Measurements from ENCODE around the gene CYP11A1. TPM values are rescaled to one million over a fixed set of nuclear protein-coding genes. Genes with fewer than 3 reads are reported as not detected.
A peak's percentile ranks its signal among the peaks of the same experiment; 100 is the strongest.

The CYP11A1 gene
- total and polyA plus RNA-seq, 10 of the 15 experiments (the other 5 are each of a cell fraction or from before 2014, with no cell fraction given), result 0.11 to 1.2 (median 0.23) TPM; not detected in 5

- ChIA-PET CTCF (interaction anchor here (1.2 to 15.7 kb wide), 7 partner anchors 9 to 41 kb away, joined by 4 to 226 read pairs (median 5); no protein-coding TSS in a partner anchor), SMC1A (ENCODE audit: uncharacterized antibody, unreplicated experiment) (interaction anchor here (0.9 to 12.5 kb wide), 6 partner anchors 7 to 37 kb away, joined by 3 to 336 read pairs (median 28); partner anchors contain the start of gene SEMA7A), POLR2A (interaction anchor here (0.7 to 6.2 kb wide), 6 partner anchors 12 to 394 kb away, joined by 3 to 171 read pairs (median 6); partner anchors contain the start of gene SEMA7A), RAD21 (ENCODE audit: unreplicated experiment) (interaction anchor here (1.0 to 20.3 kb wide), 7 partner anchors 8 to 390 kb away, joined by 3 to 496 read pairs (median 8); partner anchors contain the start of genes ARID3B and SEMA7A)
- ATAC-seq (peak; percentile 46), FAIRE-seq (peak; percentile 47), DNase-seq (ENCODE audit: low read depth, low spot score) (peak; percentile 82)
- no peaks in the 10 kb centered on the region for H3K9me3 ChIP-seq (replicated peaks; ENCODE audit: control insufficient read depth, insufficient read depth, low read length)
- no TSS peak for BruUV-seq (replicated peaks)
- H3K36me3 ChIP-seq (ENCODE audit: control insufficient read depth in 2 of 2, insufficient read depth in 2 of 2, low read length in 1 of 2), result no peaks in the 10 kb centered on the region
- H4K20me1 ChIP-seq (ENCODE audit: control insufficient read depth, insufficient read depth), result no peaks in the 10 kb centered on the region
- no peak overlapping the region for H2AFZ ChIP-seq (ENCODE audit: control insufficient read depth, low read depth, low read length)
- WGBS (ENCODE audit: insufficient coverage, insufficient replicate concordance, low lambda C conversion rate, missing lambda C conversion rate), result 0% methylated on average over 6 of the region's 6 CpGs
- peaks cover 71% of the 10 kb centered on the region for H3K79me2 ChIP-seq (ENCODE audit: control insufficient read depth, insufficient read depth, low read length)
- H3K27ac ChIP-seq (ENCODE audit: control insufficient read depth, insufficient read depth), result peak overlapping the region; percentile 100
- H3K4me3 ChIP-seq, result peak overlapping the region; percentile 54
- H3K9ac ChIP-seq (ENCODE audit: control insufficient read depth, insufficient read depth, low read length), result peak overlapping the region; percentile 76
- peaks cover 94% of the 10 kb centered on the region for H3K4me1 ChIP-seq (ENCODE audit: control insufficient read depth, insufficient read depth, low read length)
- in situ Hi-C loops (cut with MboI), result loop anchor here (5.0 kb wide), 1 partner anchor 385 kb away; the partner anchor contains the start of gene CSK
- peak overlapping the region; percentile 96 for H3K4me2 ChIP-seq (ENCODE audit: control insufficient read depth, insufficient read depth)
- no peaks in the 10 kb centered on the region for H3K27me3 ChIP-seq (replicated peaks in 1 of 2; ENCODE audit: control insufficient read depth in 2 of 2, insufficient read depth in 2 of 2, low read length in 1 of 2)
- intact Hi-C loops (cut with micrococcal nuclease; ENCODE audit: unreplicated experiment), result loop anchor here (1.0 to 10.0 kb wide), 4 partner anchors 14 to 737 kb away; no protein-coding TSS in a partner anchor
- TF ChIP-seq PRDM15 (CRISPR knock-in tag; IDR thresholded peaks at IDR 0.05) (no peak), BACH1 (IDR thresholded peaks at IDR 0.05; ENCODE audit: borderline replicate concordance) (peak; percentile 67), TAF1 (IDR thresholded peaks at IDR 0.05; ENCODE audit: borderline replicate concordance, low read depth, low read length) (no peak), NRF1 (conservative IDR thresholded peaks at IDR 0.05; ENCODE audit: low read depth, low read length) (no peak), GATAD2B (conservative IDR thresholded peaks at IDR 0.05; ENCODE audit: low read depth) (peak; percentile 95), BCL11A (IDR thresholded peaks at IDR 0.05; ENCODE audit: low read depth, low read length) (peak; percentile 74), ZNF592 (IDR thresholded peaks at IDR 0.05) (no peak), HDAC2 (IDR thresholded peaks at IDR 0.05) (no peak), JUNB (IDR thresholded peaks at IDR 0.05) (no peak), RFX5 (IDR thresholded peaks at IDR 0.05; ENCODE audit: low read depth, low read length) (no peak), USF2 (IDR thresholded peaks at IDR 0.05; ENCODE audit: borderline replicate concordance, low read depth, low read length) (no peak), NR2F1 (conservative IDR thresholded peaks at IDR 0.05) (peak; percentile 88), RB1 (IDR thresholded peaks at IDR 0.05; ENCODE audit: borderline replicate concordance) (0 out of 2 replicates have a peak, but pooled peaks have one; percentile 39)
Measured at GRCh38 chr15:74397239-74398068, 30.0 kb upstream of the CYP11A1 start.
